ENCODE results near the gene CD81.

CD81 gene

GRCh38 chr11:2394818-2395105, 17.7 kb downstream of the CD81 start:
- H3K27ac Mint-ChIP-seq = no peak overlapping the region
- H3K36me3 Mint-ChIP-seq (ENCODE audit: low read depth) = peaks cover 89% of the 10 kb centered on the region
- peaks cover 32% of the 10 kb centered on the region for H3K4me1 Mint-ChIP-seq (ENCODE audit: low read depth)
- intact Hi-C loops (cut with micrococcal nuclease) = no loop called here
- H3K27me3 Mint-ChIP-seq = no peaks in the 10 kb centered on the region
- H3K4me3 Mint-ChIP-seq = no peak overlapping the region
- H3K9me3 Mint-ChIP-seq = no peaks in the 10 kb centered on the region

GRCh38 chr11:2395211-2395730, 18.2 kb downstream of the CD81 start:
- H3K27me3 Mint-ChIP-seq = no peaks in the 10 kb centered on the region
- H3K9me3 Mint-ChIP-seq = no peaks in the 10 kb centered on the region
- no peak overlapping the region for H3K27ac Mint-ChIP-seq
- no peak overlapping the region for H3K4me3 Mint-ChIP-seq
- peaks cover 84% of the 10 kb centered on the region for H3K36me3 Mint-ChIP-seq (ENCODE audit: low read depth)
- intact Hi-C loops (cut with micrococcal nuclease) = no loop called here
- H3K4me1 Mint-ChIP-seq (ENCODE audit: low read depth) = peaks cover 28% of the 10 kb centered on the region

GRCh38 chr11:2395856-2396255, 18.7 kb downstream of the CD81 start:
- no peaks in the 10 kb centered on the region for H3K27me3 Mint-ChIP-seq
- no peak overlapping the region for H3K27ac Mint-ChIP-seq
- H3K4me3 Mint-ChIP-seq = no peak overlapping the region
- H3K9me3 Mint-ChIP-seq = no peaks in the 10 kb centered on the region
- peaks cover 81% of the 10 kb centered on the region for H3K36me3 Mint-ChIP-seq (ENCODE audit: low read depth)
- intact Hi-C loops (cut with micrococcal nuclease) = no loop called here
- peaks cover 24% of the 10 kb centered on the region for H3K4me1 Mint-ChIP-seq (ENCODE audit: low read depth)

- Mint-ChIP-seq H3K27ac (no peak overlapping the region), H3K27me3 (no peaks in the 10 kb centered on the region), H3K9me3 (no peaks in the 10 kb centered on the region), H3K4me1 (ENCODE audit: low read depth) (peaks cover 28% of the 10 kb centered on the region), H3K36me3 (ENCODE audit: low read depth) (peaks cover 81% of the 10 kb centered on the region), H3K4me3 (no peak overlapping the region)
- intact Hi-C loops (cut with micrococcal nuclease) = no loop called here
Measured at GRCh38 chr11:2396471-2396870, 19.4 kb downstream of the CD81 start.

GRCh38 chr11:2397005-2397404, 19.9 kb downstream of the CD81 start:
- Mint-ChIP-seq H3K36me3 (ENCODE audit: low read depth) (peaks cover 78% of the 10 kb centered on the region), H3K27me3 (no peaks in the 10 kb centered on the region), H3K27ac (peak overlapping the region; percentile 73), H3K9me3 (no peaks in the 10 kb centered on the region), H3K4me3 (no peak overlapping the region), H3K4me1 (ENCODE audit: low read depth) (peaks cover 33% of the 10 kb centered on the region)
- intact Hi-C loops (cut with micrococcal nuclease) = no loop called here

- peak overlapping the region; percentile 95 for H3K4me3 Mint-ChIP-seq
- H3K4me1 Mint-ChIP-seq (ENCODE audit: low read depth) = peaks cover 33% of the 10 kb centered on the region
- no peaks in the 10 kb centered on the region for H3K9me3 Mint-ChIP-seq
Measured at GRCh38 chr11:2398664-2399355, 21.7 kb downstream of the CD81 start.

GRCh38 chr11:2399488-2400068, 22.5 kb downstream of the CD81 start:
- Mint-ChIP-seq H3K4me1 (ENCODE audit: low read depth) (peaks cover 33% of the 10 kb centered on the region), H3K36me3 (ENCODE audit: low read depth) (peaks cover 78% of the 10 kb centered on the region), H3K4me3 (peak overlapping the region; percentile 95), H3K27ac (peak overlapping the region; percentile 93), H3K27me3 (no peaks in the 10 kb centered on the region), H3K9me3 (no peaks in the 10 kb centered on the region)
- intact Hi-C loops (cut with micrococcal nuclease) = loop anchor here (1.0 to 5.0 kb wide), 4 partner anchors 19 to 207 kb away; partner anchors contain the start of gene C11orf21

More at GRCh38 chr11:2398664-2399355, 21.7 kb downstream of the CD81 start:
- Mint-ChIP-seq H3K27ac (peak overlapping the region; percentile 93), H3K27me3 (no peaks in the 10 kb centered on the region), H3K36me3 (ENCODE audit: low read depth) (peaks cover 78% of the 10 kb centered on the region)
- intact Hi-C loops (cut with micrococcal nuclease) = no loop called here

GRCh38 chr11:2400069-2400761, 23.1 kb downstream of the CD81 start, which contains the start of gene TSSC4:
Gene TSSC4 (plus strand): TSS chr11:2400750. CDS start chr11:2402634, 1,884 bp downstream.
- intact Hi-C loops (cut with micrococcal nuclease) = loop anchor here (1.0 to 5.0 kb wide), 4 partner anchors 19 to 208 kb away; partner anchors contain the start of gene C11orf21
- peaks cover 75% of the 10 kb centered on the region for H3K36me3 Mint-ChIP-seq (ENCODE audit: low read depth)
- peaks cover 33% of the 10 kb centered on the region for H3K4me1 Mint-ChIP-seq (ENCODE audit: low read depth)
- H3K4me3 Mint-ChIP-seq = peak within 1 kb of the TSS; percentile 95
- peak within 1 kb of the TSS; percentile 93 for H3K27ac Mint-ChIP-seq
- no peaks in the 10 kb centered on the region for H3K27me3 Mint-ChIP-seq
- H3K9me3 Mint-ChIP-seq = no peaks in the 10 kb centered on the region

GRCh38 chr11:2400762-2401435, 23.8 kb downstream of the CD81 start:
- intact Hi-C loops (cut with micrococcal nuclease) = loop anchor here (1.0 to 5.0 kb wide), 4 partner anchors 20 to 209 kb away; partner anchors contain the start of gene C11orf21
- peaks cover 68% of the 10 kb centered on the region for H3K36me3 Mint-ChIP-seq (ENCODE audit: low read depth)
- H3K4me3 Mint-ChIP-seq = peak overlapping the region; percentile 95
- no peaks in the 10 kb centered on the region for H3K27me3 Mint-ChIP-seq
- H3K27ac Mint-ChIP-seq = peak overlapping the region; percentile 93
- peaks cover 33% of the 10 kb centered on the region for H3K4me1 Mint-ChIP-seq (ENCODE audit: low read depth)
- H3K9me3 Mint-ChIP-seq = no peaks in the 10 kb centered on the region

GRCh38 chr11:2401436-2401984, 24.4 kb downstream of the CD81 start:
- H3K27ac Mint-ChIP-seq = peak overlapping the region; percentile 93
- peaks cover 33% of the 10 kb centered on the region for H3K4me1 Mint-ChIP-seq (ENCODE audit: low read depth)
- H3K36me3 Mint-ChIP-seq (ENCODE audit: low read depth) = peaks cover 62% of the 10 kb centered on the region
- intact Hi-C loops (cut with micrococcal nuclease) = loop anchor here (2.0 to 5.0 kb wide), 2 partner anchors 21 to 209 kb away; no protein-coding TSS in a partner anchor
- no peaks in the 10 kb centered on the region for H3K9me3 Mint-ChIP-seq
- H3K4me3 Mint-ChIP-seq = peak overlapping the region; percentile 95
- no peaks in the 10 kb centered on the region for H3K27me3 Mint-ChIP-seq

GRCh38 chr11:2402106-2402505, 25.0 kb downstream of the CD81 start:
- Mint-ChIP-seq H3K9me3 (no peaks in the 10 kb centered on the region), H3K36me3 (ENCODE audit: low read depth) (peaks cover 56% of the 10 kb centered on the region), H3K4me1 (ENCODE audit: low read depth) (peaks cover 31% of the 10 kb centered on the region), H3K4me3 (peak overlapping the region; percentile 95), H3K27me3 (no peaks in the 10 kb centered on the region), H3K27ac (no peak overlapping the region)
- intact Hi-C loops (cut with micrococcal nuclease) = loop anchor here (5.0 kb wide), 1 partner anchor 210 kb away; no protein-coding TSS in a partner anchor

- H3K4me3 Mint-ChIP-seq = no peak overlapping the region
- H3K36me3 Mint-ChIP-seq (ENCODE audit: low read depth) = peaks cover 46% of the 10 kb centered on the region
- intact Hi-C loops (cut with micrococcal nuclease) = loop anchor here (5.0 kb wide), 1 partner anchor 211 kb away; no protein-coding TSS in a partner anchor
- H3K27me3 Mint-ChIP-seq = peaks cover 2% of the 10 kb centered on the region
- H3K9me3 Mint-ChIP-seq = no peaks in the 10 kb centered on the region
- H3K4me1 Mint-ChIP-seq (ENCODE audit: low read depth) = peaks cover 24% of the 10 kb centered on the region
- H3K27ac Mint-ChIP-seq = no peak overlapping the region
Measured at GRCh38 chr11:2402890-2403645, 26.0 kb downstream of the CD81 start.
